ENCODE data around the gene POC5.

- TF ChIP-seq POLR2A (IDR thresholded peaks at IDR 0.05) (no peak), CTCF (IDR thresholded peaks at IDR 0.05) (no peak)
Measured at GRCh38 chr5:75672616-75673015, 44.6 kb downstream of the POC5 start.

Data from Peyer's patch (tissue), 4 donors.